ENCODE measurements around the gene TOMM20.

DNA sequence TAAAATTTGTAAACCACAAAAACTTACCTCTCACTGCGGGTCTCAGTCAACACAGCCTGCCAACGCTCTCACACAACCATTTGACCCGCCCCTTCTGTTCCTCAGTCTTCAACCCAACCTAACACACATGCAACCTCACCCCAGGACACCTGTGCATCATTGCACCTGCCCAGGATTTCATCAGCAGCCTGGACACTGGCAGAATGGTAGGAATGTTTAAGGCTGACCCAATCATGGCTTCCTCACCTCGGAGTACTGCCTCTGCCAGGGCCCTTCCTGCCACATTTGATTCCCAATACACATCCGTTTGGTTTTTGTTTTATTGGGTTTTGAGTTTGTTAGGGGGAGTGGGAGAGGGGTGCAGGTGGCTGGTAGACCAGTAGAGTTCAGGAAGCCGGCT is 40.7 kb downstream of the TOMM20 start:
- TF ChIP-seq, protein P1, sequence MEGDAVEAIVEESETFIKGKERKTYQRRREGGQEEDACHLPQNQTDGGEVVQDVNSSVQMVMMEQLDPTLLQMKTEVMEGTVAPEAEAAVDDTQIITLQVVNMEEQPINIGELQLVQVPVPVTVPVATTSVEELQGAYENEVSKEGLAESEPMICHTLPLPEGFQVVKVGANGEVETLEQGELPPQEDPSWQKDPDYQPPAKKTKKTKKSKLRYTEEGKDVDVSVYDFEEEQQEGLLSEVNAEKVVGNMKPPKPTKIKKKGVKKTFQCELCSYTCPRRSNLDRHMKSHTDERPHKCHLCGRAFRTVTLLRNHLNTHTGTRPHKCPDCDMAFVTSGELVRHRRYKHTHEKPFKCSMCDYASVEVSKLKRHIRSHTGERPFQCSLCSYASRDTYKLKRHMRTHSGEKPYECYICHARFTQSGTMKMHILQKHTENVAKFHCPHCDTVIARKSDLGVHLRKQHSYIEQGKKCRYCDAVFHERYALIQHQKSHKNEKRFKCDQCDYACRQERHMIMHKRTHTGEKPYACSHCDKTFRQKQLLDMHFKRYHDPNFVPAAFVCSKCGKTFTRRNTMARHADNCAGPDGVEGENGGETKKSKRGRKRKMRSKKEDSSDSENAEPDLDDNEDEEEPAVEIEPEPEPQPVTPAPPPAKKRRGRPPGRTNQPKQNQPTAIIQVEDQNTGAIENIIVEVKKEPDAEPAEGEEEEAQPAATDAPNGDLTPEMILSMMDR (IDR thresholded peaks at IDR 0.05; ENCODE audit: low read depth, low read length, poor library complexity, severe bottlenecking): no peak
- no peak for TF ChIP-seq EZH2phosphoT487 (IDR thresholded peaks at IDR 0.05; ENCODE audit: borderline replicate concordance, low read length)

Data from DOHH2 (cell line).